Suprapubic skin (tissue), 4 donors: Measurements from ENCODE around the gene MESP1. TPM values are rescaled to one million over a fixed set of nuclear protein-coding genes. Genes with fewer than 3 reads are reported as not detected.
A peak's percentile ranks its signal among the peaks of the same experiment; 100 is the strongest.

Experiments used
- DNase-seq, 2 donors: peaks; one replicate each; pipeline ENCODE4 v3.0.0-alpha.2; 2019; ENCODE audit warnings: low spot score in 2 of 2
- H3K27ac ChIP-seq: fragments of 200-600 bp; sonication (generic); one replicate; pipeline ENCODE4 v1.5.1; 2019
- H3K27me3 ChIP-seq: fragments of 200-600 bp; sonication (generic); one replicate; pipeline ENCODE4 v1.5.1; 2019
- H3K36me3 ChIP-seq: fragments of 200-600 bp; sonication (generic); one replicate; pipeline ENCODE4 v1.5.1; 2019
- H3K4me1 ChIP-seq: fragments of 200-600 bp; sonication (generic); one replicate; pipeline ENCODE4 v1.5.1; 2019
- H3K4me3 ChIP-seq: fragments of 200-600 bp; sonication (generic); one replicate; pipeline ENCODE4 v1.5.1; 2019; ENCODE audit warnings: mild to moderate bottlenecking
- H3K9me3 ChIP-seq: fragments of 200-600 bp; sonication (generic); one replicate; pipeline ENCODE4 v1.5.1; 2019
- EP300 ChIP-seq: sonication (generic); formaldehyde crosslinking; IDR thresholded peaks from one replicate; pipeline ENCODE4 v1.6.1; 2017; ENCODE audit warnings: antibody characterized with exemption
- POLR2A ChIP-seq, 2 donors: fragments of 450-650 bp; IDR thresholded peaks; one replicate each; pipeline ENCODE4 v1.6.1; 2017; ENCODE audit warnings: antibody characterized with exemption in 2 of 2, mild to moderate bottlenecking in 2 of 2, moderate library complexity in 2 of 2
- POLR2AphosphoS5 ChIP-seq, 3 donors: sonication (generic); formaldehyde crosslinking; IDR thresholded peaks; one replicate each; pipeline ENCODE4 v1.6.1; 2017; ENCODE audit warnings: antibody characterized with exemption in 3 of 3
- WGBS: methylation state at CpG from one replicate; pipeline ENCODE4 v1.1.5; 2018; 5-methylcytosine and 5-hydroxymethylcytosine counted together
- total RNA-seq, 4 donors: library from RNA; depleted of rRNA; stranded (reverse); fragments of >200 nt; gene quantifications; one replicate each; pipeline ENCODE4 v1.1.0, GENCODE V29; 2016
- TF ChIP-seq, protein P1 (sequence below), 2 donors: fragments of 200-600 bp in 1 of 2; fragments of 450-650 bp in 1 of 2; sonication (generic) in 1 of 2; IDR thresholded peaks; one replicate each; pipeline ENCODE4 v1.5.1; 2016 to 2019; ENCODE audit warnings: antibody characterized with exemption in 2 of 2, mild to moderate bottlenecking in 1 of 2, moderate library complexity in 1 of 2

The MESP1 gene
- total RNA-seq, 4 donors from 2014 or later = 0.49 to 1.9 (median 0.89) TPM

GRCh38 chr15:89774492-89774891, 23.4 kb upstream of the MESP1 start:
- WGBS = 54% methylated on average over 5 of the region's 5 CpGs
- DNase-seq = no peak
- Histone ChIP-seq H3K27ac (peak overlapping the region; percentile 50), H3K27me3 (no peaks in the 10 kb centered on the region), H3K4me1 (peaks cover 35% of the 10 kb centered on the region), H3K9me3 (no peaks in the 10 kb centered on the region), H3K36me3 (no peaks in the 10 kb centered on the region), H3K4me3 (no peak overlapping the region)
- TF ChIP-seq, protein P1, sequence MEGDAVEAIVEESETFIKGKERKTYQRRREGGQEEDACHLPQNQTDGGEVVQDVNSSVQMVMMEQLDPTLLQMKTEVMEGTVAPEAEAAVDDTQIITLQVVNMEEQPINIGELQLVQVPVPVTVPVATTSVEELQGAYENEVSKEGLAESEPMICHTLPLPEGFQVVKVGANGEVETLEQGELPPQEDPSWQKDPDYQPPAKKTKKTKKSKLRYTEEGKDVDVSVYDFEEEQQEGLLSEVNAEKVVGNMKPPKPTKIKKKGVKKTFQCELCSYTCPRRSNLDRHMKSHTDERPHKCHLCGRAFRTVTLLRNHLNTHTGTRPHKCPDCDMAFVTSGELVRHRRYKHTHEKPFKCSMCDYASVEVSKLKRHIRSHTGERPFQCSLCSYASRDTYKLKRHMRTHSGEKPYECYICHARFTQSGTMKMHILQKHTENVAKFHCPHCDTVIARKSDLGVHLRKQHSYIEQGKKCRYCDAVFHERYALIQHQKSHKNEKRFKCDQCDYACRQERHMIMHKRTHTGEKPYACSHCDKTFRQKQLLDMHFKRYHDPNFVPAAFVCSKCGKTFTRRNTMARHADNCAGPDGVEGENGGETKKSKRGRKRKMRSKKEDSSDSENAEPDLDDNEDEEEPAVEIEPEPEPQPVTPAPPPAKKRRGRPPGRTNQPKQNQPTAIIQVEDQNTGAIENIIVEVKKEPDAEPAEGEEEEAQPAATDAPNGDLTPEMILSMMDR (IDR thresholded peaks at IDR 0.05) = no peak
- TF ChIP-seq POLR2A (IDR thresholded peaks at IDR 0.05) = no peak

DNA sequence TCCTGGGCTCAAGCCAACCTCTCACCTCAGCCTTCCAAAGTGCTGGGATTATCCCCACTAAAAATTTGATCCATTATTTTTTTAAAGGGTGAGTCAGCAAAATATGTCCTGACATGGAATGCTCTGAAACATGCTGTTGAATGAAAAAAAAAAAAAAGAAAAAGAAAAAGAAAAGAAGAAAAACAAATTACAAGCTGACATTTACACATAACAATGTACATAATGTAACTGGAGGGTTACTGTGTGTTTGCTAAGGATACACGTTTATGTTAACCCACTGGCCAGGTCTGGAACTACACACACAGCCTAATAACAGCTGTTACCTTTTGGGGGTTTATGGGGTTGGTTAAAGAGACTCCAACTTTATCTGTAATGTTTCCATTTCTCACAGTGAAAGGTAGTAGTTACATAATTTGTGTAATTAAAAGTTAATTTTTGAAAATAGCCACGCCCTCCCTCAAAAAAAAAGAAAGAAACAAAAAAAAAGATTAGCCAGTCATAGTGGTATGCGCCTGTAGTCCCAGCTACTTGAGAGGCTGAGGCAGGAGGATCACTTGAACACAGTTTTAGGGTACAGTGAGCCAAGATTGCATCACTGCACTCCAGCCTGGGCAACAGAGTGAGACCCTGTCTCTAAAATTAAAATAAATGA, 22.0 kb upstream of the MESP1 start:
- H3K36me3 ChIP-seq = no peaks in the 10 kb centered on the region
- no peak for TF ChIP-seq POLR2AphosphoS5 (IDR thresholded peaks at IDR 0.05)
- TF ChIP-seq, protein P1 (IDR thresholded peaks at IDR 0.05) = no peak
- TF ChIP-seq POLR2A (IDR thresholded peaks at IDR 0.05) = no peak
- no peak for TF ChIP-seq EP300
- 66% methylated on average over 3 of the region's 3 CpGs for WGBS
- no peaks in the 10 kb centered on the region for H3K27me3 ChIP-seq
- no peak for DNase-seq
- H3K9me3 ChIP-seq = no peaks in the 10 kb centered on the region
- H3K4me1 ChIP-seq = peaks cover 35% of the 10 kb centered on the region
- H3K27ac ChIP-seq = no peak overlapping the region
- H3K4me3 ChIP-seq = no peak overlapping the region

GRCh38 chr15:89770041-89770440, 19.0 kb upstream of the MESP1 start:
- no peak overlapping the region for H3K27ac ChIP-seq
- H3K9me3 ChIP-seq = no peaks in the 10 kb centered on the region
- no peaks in the 10 kb centered on the region for H3K27me3 ChIP-seq

DNA sequence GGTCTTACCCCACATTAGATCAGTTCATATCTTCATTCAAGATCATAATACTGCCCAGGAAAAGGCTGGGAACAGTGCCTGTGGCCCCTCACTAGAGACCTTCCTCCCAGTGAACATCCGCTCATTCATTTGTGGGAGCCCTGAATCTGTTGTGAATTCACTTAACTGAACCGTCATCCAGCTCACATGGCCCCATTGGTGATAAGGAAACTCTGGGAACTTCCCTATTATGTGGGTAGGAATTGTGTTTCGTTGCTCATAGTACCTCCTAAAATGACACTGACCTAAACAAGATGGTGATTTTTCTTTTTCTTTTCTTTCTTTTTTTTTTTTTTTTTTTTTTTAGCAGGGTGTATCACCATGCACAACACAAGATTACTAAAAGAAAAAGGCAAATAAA, 18.3 kb upstream of the MESP1 start:
- TF ChIP-seq, protein P1 (IDR thresholded peaks at IDR 0.05) = no peak
- TF ChIP-seq EP300 (no peak), POLR2A (IDR thresholded peaks at IDR 0.05) (no peak), POLR2AphosphoS5 (IDR thresholded peaks at IDR 0.05) (no peak)
- Histone ChIP-seq H3K9me3 (no peaks in the 10 kb centered on the region), H3K4me3 (no peak overlapping the region), H3K27ac (no peak overlapping the region), H3K36me3 (no peaks in the 10 kb centered on the region), H3K27me3 (no peaks in the 10 kb centered on the region), H3K4me1 (peaks cover 6% of the 10 kb centered on the region)
- no peak for DNase-seq
- WGBS = 89% methylated on average over 3 of the region's 3 CpGs

More at GRCh38 chr15:89770041-89770440, 19.0 kb upstream of the MESP1 start:
- 80% methylated on average over 3 of the region's 3 CpGs for WGBS
- no peak overlapping the region for H3K4me3 ChIP-seq
- H3K36me3 ChIP-seq = no peaks in the 10 kb centered on the region
- DNase-seq = no peak
- H3K4me1 ChIP-seq = peaks cover 12% of the 10 kb centered on the region
- TF ChIP-seq EP300 (no peak), POLR2AphosphoS5 (IDR thresholded peaks at IDR 0.05) (no peak), POLR2A (IDR thresholded peaks at IDR 0.05) (no peak)
- TF ChIP-seq, protein P1 (IDR thresholded peaks at IDR 0.05) = no peak

DNA sequence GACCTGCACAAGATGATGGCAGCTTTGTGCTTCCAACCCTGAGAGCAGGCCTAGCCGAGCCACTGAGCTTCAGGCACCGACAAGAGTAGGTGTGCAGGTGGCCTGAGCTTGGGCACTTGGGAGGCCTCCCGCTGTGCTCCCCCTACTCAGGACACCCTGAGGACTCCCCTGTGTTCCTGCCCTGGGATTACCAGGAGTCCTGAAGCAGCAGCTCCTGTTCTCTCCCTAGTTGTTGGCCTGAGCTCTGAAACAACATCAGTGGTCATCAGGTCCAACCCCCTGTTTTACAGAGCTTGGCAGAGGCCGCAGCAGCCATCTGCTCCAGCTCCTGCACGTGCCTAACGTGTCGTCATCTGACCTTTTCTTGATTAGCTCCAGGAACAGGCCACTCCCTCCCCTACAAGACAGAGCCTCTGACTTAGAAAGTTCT, 17.0 kb upstream of the MESP1 start:
- Histone ChIP-seq H3K4me1 (no peaks in the 10 kb centered on the region), H3K27me3 (no peaks in the 10 kb centered on the region), H3K9me3 (no peaks in the 10 kb centered on the region), H3K27ac (no peak overlapping the region), H3K4me3 (no peak overlapping the region), H3K36me3 (no peaks in the 10 kb centered on the region)
- TF ChIP-seq EP300 (no peak), POLR2A (IDR thresholded peaks at IDR 0.05) (no peak), POLR2AphosphoS5 (IDR thresholded peaks at IDR 0.05) (no peak)
- TF ChIP-seq, protein P1 (IDR thresholded peaks at IDR 0.05) = no peak
- no peak for DNase-seq
- WGBS = 58% methylated on average over 7 of the region's 7 CpGs
